Stimulated activated CD8-positive, alpha-beta memory T cell treated with anti-CD3 and anti-CD28 coated beads, Interleukin-12 subunit alpha, Interleukin-12 subunit beta, amount 100 ng/mL, for 24 hours (primary cell): ENCODE data around the gene USP48.
"Not testable (repeated sequence)": the region's sequence is repeated elsewhere in the genome, so short reads cannot be mapped to it uniquely, and the experiment has no call there.

Experiments used
- DNase-seq: peaks from one replicate; pipeline ENCODE4 v3.0.0-alpha.2; 2020; ENCODE audit errors: extremely low read depth

USP48 gene

GRCh38 chr1:21634806-21635535 lies 148.0 kb downstream of the USP48 start:
- no peak for DNase-seq

DNA sequence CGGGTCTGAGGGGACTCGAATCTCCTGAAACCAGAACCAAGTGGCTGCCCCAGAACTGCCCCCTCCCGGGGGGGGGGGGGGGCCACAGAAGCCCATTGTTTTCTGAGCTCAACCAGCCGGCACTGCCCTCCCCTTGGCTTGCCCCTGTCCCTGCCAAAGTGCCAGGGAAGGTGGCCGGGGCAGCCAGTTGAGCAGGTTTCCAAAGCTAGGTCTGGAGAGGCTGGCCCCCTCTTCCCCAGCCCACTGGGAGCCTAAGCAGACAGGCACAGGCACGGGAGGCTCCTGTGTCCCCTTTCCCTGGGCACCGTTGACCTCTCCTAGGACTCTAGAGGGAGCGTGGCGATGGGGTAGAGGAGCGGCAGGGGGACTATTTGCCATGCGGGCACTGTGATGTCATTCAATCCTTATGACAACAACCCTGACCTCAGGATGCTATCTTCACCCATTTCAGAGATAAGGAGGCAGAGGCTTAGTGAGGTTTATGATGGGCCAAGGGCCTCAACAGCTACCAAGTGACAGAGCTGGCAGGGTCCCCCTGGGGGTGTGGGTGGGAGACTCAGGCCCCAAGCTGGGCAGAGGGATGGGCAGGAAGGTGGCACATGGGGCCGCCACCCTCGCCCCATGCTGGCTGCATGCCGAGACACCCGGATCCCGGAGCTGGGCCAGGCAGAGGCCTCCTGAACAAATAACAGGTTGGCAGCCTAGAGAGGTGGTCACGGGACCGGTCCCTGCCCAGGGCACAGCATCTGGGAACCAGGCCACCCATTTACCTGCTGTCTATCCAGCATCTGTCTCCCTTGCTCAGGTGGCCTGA lies 148.8 kb downstream of the USP48 start:
- DNase-seq, result no peak

GRCh38 chr1:21633141-21633755 lies 149.7 kb downstream of the USP48 start:
- no peak for DNase-seq

DNA sequence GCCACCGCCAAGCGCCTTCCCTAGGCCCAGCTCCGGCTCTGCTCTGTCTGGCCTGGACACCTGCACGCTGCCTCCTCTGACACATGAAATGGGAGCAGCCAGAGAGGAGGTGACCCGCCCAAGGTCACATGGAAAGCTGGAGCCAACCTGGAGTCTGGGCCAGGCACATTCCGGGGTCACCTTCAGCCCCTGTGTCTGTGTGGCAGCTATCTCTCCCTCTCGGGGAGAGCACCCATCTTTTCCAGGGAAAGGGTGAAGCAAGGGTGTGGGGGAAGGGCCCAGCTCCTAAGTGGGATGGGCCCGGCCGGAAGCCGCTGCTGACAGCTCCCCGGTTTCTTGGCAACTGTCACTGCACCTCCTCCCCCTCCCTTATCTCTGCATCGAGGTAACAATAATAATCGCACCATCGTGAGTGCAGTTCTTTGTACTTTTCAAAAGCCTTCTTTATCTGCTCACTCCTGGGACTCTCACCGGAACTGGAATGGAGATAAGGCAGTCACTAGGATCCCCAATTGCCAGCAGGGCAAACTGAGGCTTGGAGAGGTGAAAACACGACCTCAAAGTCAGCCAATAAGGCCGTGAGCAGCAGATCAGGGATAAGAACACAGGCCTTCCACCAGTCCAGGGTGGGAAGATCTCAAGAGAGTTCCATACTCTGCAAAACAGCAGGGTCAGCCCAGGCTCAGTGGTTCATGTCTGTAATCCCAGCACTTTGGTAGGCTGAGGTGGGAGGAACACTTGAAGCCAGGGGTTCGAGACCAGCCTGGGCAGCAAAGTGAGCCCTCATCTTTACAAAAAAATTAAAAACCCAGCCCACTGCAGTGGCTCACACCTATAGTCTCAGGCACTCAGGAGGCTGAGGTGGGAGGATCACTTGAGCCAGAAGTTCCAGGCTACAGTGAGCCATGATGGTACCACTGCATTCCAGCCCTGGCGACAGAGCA lies 150.7 kb downstream of the USP48 start:
- DNase-seq, result no peak

DNA sequence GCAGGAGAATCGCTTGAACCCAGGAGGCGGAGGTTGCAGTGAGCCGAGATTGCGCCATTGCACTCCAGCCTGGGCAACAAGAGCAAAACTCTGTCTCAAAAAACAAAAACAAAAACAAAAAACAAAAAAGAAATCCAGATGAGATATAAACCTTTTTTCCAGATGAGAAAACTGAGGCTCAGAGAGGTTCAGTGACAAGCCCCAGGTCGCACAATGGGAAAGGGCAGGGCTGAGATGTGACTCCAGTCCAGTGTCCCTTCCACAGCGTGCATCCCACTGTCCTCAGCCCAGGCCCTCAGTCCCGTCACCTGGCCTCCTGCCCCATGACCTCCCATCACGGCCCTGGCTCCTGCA lies 151.4 kb downstream of the USP48 start:
- DNase-seq, result not testable (repeated sequence)

GRCh38 chr1:21630571-21631343 lies 152.2 kb downstream of the USP48 start:
- DNase-seq, result no peak

DNA sequence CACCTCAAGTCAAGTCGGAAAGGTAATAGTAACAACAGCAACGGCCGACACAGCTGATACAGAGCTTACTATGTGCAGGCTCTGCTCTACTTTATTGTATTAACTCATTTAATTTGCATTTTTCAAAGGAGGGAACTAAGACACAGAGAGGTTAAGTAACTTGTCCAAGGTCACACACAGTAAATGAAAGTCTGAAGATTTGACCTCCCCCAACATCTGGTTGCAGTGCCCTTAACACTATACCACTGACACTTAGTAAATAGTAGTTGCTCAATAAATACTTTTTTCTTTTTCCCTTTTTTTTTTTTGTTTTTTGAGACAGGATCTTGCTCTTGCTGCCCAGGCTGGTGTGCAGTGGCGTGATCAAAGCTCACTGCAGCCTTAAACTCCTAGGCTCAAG lies 153.0 kb downstream of the USP48 start:
- no peak for DNase-seq

GRCh38 chr1:21628798-21629393 lies 154.1 kb downstream of the USP48 start:
- no peak for DNase-seq
